Measurements from ENCODE around the gene NXPH2.

NXPH2 gene

DNA sequence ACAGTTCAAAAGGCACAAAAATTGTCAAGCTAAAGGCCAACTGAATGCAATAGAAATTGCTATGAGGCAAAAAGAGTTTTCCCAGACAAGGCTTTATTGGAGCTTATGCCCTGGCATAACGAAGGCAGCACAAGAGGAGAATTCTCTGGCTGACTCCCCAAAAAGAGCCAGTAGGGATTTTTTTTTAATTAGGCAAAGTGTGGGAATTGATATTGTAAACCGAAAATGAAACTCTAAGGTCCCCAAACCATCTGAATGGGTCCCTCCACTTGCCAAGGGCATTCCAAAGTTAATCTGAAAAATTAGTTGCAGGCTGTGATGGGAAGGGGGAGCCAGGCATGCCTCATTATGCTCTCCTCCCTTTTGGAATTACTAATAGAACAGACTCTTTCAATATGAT, 159.8 kb downstream of the NXPH2 start:
- TF ChIP-seq, protein P1, sequence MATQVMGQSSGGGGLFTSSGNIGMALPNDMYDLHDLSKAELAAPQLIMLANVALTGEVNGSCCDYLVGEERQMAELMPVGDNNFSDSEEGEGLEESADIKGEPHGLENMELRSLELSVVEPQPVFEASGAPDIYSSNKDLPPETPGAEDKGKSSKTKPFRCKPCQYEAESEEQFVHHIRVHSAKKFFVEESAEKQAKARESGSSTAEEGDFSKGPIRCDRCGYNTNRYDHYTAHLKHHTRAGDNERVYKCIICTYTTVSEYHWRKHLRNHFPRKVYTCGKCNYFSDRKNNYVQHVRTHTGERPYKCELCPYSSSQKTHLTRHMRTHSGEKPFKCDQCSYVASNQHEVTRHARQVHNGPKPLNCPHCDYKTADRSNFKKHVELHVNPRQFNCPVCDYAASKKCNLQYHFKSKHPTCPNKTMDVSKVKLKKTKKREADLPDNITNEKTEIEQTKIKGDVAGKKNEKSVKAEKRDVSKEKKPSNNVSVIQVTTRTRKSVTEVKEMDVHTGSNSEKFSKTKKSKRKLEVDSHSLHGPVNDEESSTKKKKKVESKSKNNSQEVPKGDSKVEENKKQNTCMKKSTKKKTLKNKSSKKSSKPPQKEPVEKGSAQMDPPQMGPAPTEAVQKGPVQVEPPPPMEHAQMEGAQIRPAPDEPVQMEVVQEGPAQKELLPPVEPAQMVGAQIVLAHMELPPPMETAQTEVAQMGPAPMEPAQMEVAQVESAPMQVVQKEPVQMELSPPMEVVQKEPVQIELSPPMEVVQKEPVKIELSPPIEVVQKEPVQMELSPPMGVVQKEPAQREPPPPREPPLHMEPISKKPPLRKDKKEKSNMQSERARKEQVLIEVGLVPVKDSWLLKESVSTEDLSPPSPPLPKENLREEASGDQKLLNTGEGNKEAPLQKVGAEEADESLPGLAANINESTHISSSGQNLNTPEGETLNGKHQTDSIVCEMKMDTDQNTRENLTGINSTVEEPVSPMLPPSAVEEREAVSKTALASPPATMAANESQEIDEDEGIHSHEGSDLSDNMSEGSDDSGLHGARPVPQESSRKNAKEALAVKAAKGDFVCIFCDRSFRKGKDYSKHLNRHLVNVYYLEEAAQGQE (IDR thresholded peaks at IDR 0.05; ENCODE audit: insufficient read depth in 1 of 2, low read depth in 2 of 2, low read length in 2 of 2): no peak
- TF ChIP-seq TAF1 (IDR thresholded peaks at IDR 0.05; ENCODE audit: borderline replicate concordance, insufficient read depth, low read length) (no peak), FOXP2 (optimal IDR thresholded peaks at IDR 0.05; ENCODE audit: borderline replicate concordance, extremely low read depth, extremely low read length, insufficient read depth) (no peak), POLR2AphosphoS5 (IDR thresholded peaks at IDR 0.05; ENCODE audit: low read depth, low read length) (no peak), SIN3A (IDR thresholded peaks at IDR 0.05; ENCODE audit: borderline replicate concordance, insufficient read depth, low read length) (no peak)

All from PFSK-1 (cell line).